Testis (tissue), 3 donors: Measurements from ENCODE around the gene GABRD. TPM values are rescaled to one million over a fixed set of nuclear protein-coding genes. Genes with fewer than 3 reads are reported as not detected.

Experiments
- DNase-seq: peaks from one replicate; pipeline ENCODE4 v3.0.0-alpha.2; 2019
- H3K27ac ChIP-seq, 2 donors: fragments of 200-600 bp; sonication (generic); one replicate each; pipeline ENCODE4 v1.5.1; 2019
- H3K27me3 ChIP-seq: fragments of 200-600 bp; sonication (generic); one replicate; pipeline ENCODE4 v1.5.1; 2019
- H3K36me3 ChIP-seq: fragments of 200-600 bp; sonication (generic); one replicate; pipeline ENCODE4 v1.5.1; 2017; ENCODE audit warnings: low read depth; ENCODE audit errors: missing control alignments
- H3K4me1 ChIP-seq: fragments of 200-600 bp; sonication (generic); one replicate; pipeline ENCODE4 v1.5.1; 2019
- H3K4me3 ChIP-seq, 2 donors: fragments of 200-600 bp; sonication (generic); one replicate each; pipeline ENCODE4 v1.5.1; 2017 to 2019
- H3K9me3 ChIP-seq: fragments of 200-600 bp; sonication (generic); one replicate; pipeline ENCODE4 v1.5.1; 2017
- CTCF ChIP-seq, 3 experiments: fragments of 450-650 bp in 2 of 3; fragments of 200-600 bp in 1 of 3; sonication (generic) in 1 of 3; IDR thresholded peaks; one replicate each; pipeline ENCODE4 v1.5.1; 2016 to 2019; ENCODE audit warnings: antibody characterized with exemption in 3 of 3, mild to moderate bottlenecking in 2 of 3, moderate library complexity in 1 of 3
- POLR2A ChIP-seq: fragments of 450-650 bp; IDR thresholded peaks from one replicate; pipeline ENCODE4 v1.6.1; 2017; ENCODE audit warnings: antibody characterized with exemption, mild to moderate bottlenecking, moderate library complexity
- WGBS, 2 donors: methylation state at CpG; one replicate each; pipeline ENCODE4 v1.1.5; 2018; 5-methylcytosine and 5-hydroxymethylcytosine counted together
- intact Hi-C: fragments of 100-400 bp; cut with DNase I; formaldehyde crosslinking; loops from one replicate; pipeline ENCODE4 v1.15.1; 2023; ENCODE audit warnings: low total_unique reads
- polyA plus RNA-seq: library from polyadenylated mRNA; stranded (reverse); fragments of 350-450 nt; fragmentation: Illumina TruSeq; extraction: RNeasy Lipid Tissue Mini Kit (QIAGEN cat#74804); gene quantifications from one replicate; pipeline ENCODE4 v1.2.3, GENCODE V29; 2014; ENCODE audit warnings: low read depth, low replicate concordance; ENCODE audit not compliant: insufficient read depth
- total RNA-seq, 2 donors: library from RNA; depleted of rRNA; stranded (reverse); fragments of >200 nt; gene quantifications; one replicate each; pipeline ENCODE4 v1.2.3, GENCODE V29; 2016

Gene GABRD
- total and polyA plus RNA-seq, 3 donors from 2014 or later: 7.8 to 18.1 (median 16.9) TPM

- Histone ChIP-seq H3K36me3 (no peaks in the 10 kb centered on the region), H3K4me1 (no peaks in the 10 kb centered on the region), H3K27me3 (no peaks in the 10 kb centered on the region), H3K4me3 (no peak overlapping the region), H3K27ac (no peak overlapping the region), H3K9me3 (no peaks in the 10 kb centered on the region)
- WGBS, 2 donors: 71 to 79% methylated on average over 9 of the region's 9 CpGs
- DNase-seq: no peak
- TF ChIP-seq CTCF (IDR thresholded peaks at IDR 0.05): no peak
- TF ChIP-seq POLR2A: no peak
- intact Hi-C loops: no loop called here
Measured at GRCh38 chr1:2016123-2016522, 3.0 kb upstream of the GABRD start.

GRCh38 chr1:2018217-2019171 is 651 bp upstream of the GABRD start:
- H3K36me3 ChIP-seq: no peaks in the 10 kb centered on the region
- no peaks in the 10 kb centered on the region for H3K9me3 ChIP-seq
- H3K27ac ChIP-seq: no peak overlapping the region
- no peaks in the 10 kb centered on the region for H3K27me3 ChIP-seq
- no peak for DNase-seq
- TF ChIP-seq POLR2A: no peak
- no peak for TF ChIP-seq CTCF (IDR thresholded peaks at IDR 0.05)
- peak overlapping the region in 1 of 2 donors; percentile 17 for H3K4me3 ChIP-seq
- 26 to 31% methylated on average over 19 to 36 of the region's 48 CpGs for WGBS, 2 donors
- intact Hi-C loops: no loop called here
- no peaks in the 10 kb centered on the region for H3K4me1 ChIP-seq

- DNase-seq: no peak
- H3K27me3 ChIP-seq: no peaks in the 10 kb centered on the region
Measured at GRCh38 chr1:2019571-2020309, 595 bp downstream of the GABRD start.

GRCh38 chr1:2020310-2020655 is 1.1 kb downstream of the GABRD start:
- Histone ChIP-seq H3K4me3 (no peak overlapping the region), H3K9me3 (no peaks in the 10 kb centered on the region), H3K4me1 (peaks cover 2% of the 10 kb centered on the region), H3K36me3 (no peaks in the 10 kb centered on the region), H3K27me3 (no peaks in the 10 kb centered on the region), H3K27ac (no peak overlapping the region)
- no peak for DNase-seq
- TF ChIP-seq CTCF (IDR thresholded peaks at IDR 0.05) (no peak), POLR2A (no peak)
- 76 to 78% methylated on average over 4 to 11 of the region's 11 CpGs for WGBS, 2 donors
- intact Hi-C loops: no loop called here

More at GRCh38 chr1:2019571-2020309, 595 bp downstream of the GABRD start:
- peak overlapping the region; percentile 37 to 43 for H3K4me3 ChIP-seq
- H3K4me1 ChIP-seq: no peaks in the 10 kb centered on the region
- TF ChIP-seq CTCF (IDR thresholded peaks at IDR 0.05) (no peak), POLR2A (no peak)
- no peaks in the 10 kb centered on the region for H3K36me3 ChIP-seq
- no peak overlapping the region for H3K27ac ChIP-seq
- 10 to 53% methylated on average over 2 to 60 of the region's 61 CpGs for WGBS, 2 donors
- intact Hi-C loops: no loop called here
- no peaks in the 10 kb centered on the region for H3K9me3 ChIP-seq
